HG02852 (cell line): ENCODE results near the gene MUC13.

Experiments used
- ATAC-seq: cut with Tn5 transposase; IDR thresholded peaks from one replicate; pipeline ENCODE4 v1.9.1; 2021; ENCODE audit warnings: mild to moderate bottlenecking, moderate library complexity; ENCODE audit not compliant: unreplicated experiment

MUC13 gene

GRCh38 chr3:124951511-124952281 is 17.1 kb upstream of the MUC13 start:
- ATAC-seq, result no peak

- no peak for ATAC-seq
Measured at GRCh38 chr3:124950026-124950425, 15.5 kb upstream of the MUC13 start.

- ATAC-seq, result no peak
Measured at GRCh38 chr3:124942613-124943012, 8.1 kb upstream of the MUC13 start.

GRCh38 chr3:124941771-124942170 is 7.2 kb upstream of the MUC13 start:
- ATAC-seq, result no peak

GRCh38 chr3:124939661-124940060 is 5.1 kb upstream of the MUC13 start:
- no peak for ATAC-seq

- no peak for ATAC-seq
Measured at GRCh38 chr3:124938896-124939295, 4.3 kb upstream of the MUC13 start.

- no peak for ATAC-seq
Measured at GRCh38 chr3:124937049-124937448, 2.5 kb upstream of the MUC13 start.

GRCh38 chr3:124935794-124936542 is 1.4 kb upstream of the MUC13 start:
- ATAC-seq, result no peak

- no peak for ATAC-seq
Measured at GRCh38 chr3:124935264-124935663, 713 bp upstream of the MUC13 start.

GRCh38 chr3:124928333-124929202 is 6.0 kb downstream of the MUC13 start:
- ATAC-seq, result no peak

GRCh38 chr3:124927574-124928045 is 6.9 kb downstream of the MUC13 start:
- no peak for ATAC-seq

- ATAC-seq, result no peak
Measured at GRCh38 chr3:124926426-124927101, 8.0 kb downstream of the MUC13 start.

GRCh38 chr3:124924741-124925140 is 9.8 kb downstream of the MUC13 start:
- no peak for ATAC-seq

GRCh38 chr3:124923833-124924232 is 10.7 kb downstream of the MUC13 start:
- ATAC-seq, result no peak

- no peak for ATAC-seq
Measured at GRCh38 chr3:124920718-124921117, 13.8 kb downstream of the MUC13 start.

- no peak for ATAC-seq
Measured at GRCh38 chr3:124919756-124920155, 14.8 kb downstream of the MUC13 start.

GRCh38 chr3:124918524-124918923 is 16.0 kb downstream of the MUC13 start:
- no peak for ATAC-seq

- ATAC-seq, result no peak
Measured at GRCh38 chr3:124916837-124917409, 17.6 kb downstream of the MUC13 start.

GRCh38 chr3:124915254-124915653 is 19.3 kb downstream of the MUC13 start:
- no peak for ATAC-seq

- ATAC-seq, result no peak
Measured at GRCh38 chr3:124907957-124908356, 26.6 kb downstream of the MUC13 start.
